ENCODE measurements around the gene OR5K2. TPM values are rescaled to one million over a fixed set of nuclear protein-coding genes. Genes with fewer than 3 reads are reported as not detected.

OR5K2 gene
- polyA plus RNA-seq, 1 of the 3 experiments (the other 2 are of a cell fraction) = not detected

GRCh38 chr3:98457543-98457942 is 39.9 kb upstream of the OR5K2 start:
- Histone ChIP-seq H3K9ac (no peak overlapping the region), H3K4me2 (no peak overlapping the region), H3K4me1 (ENCODE audit: control insufficient read depth in 1 of 2, insufficient read depth in 2 of 2, low read depth in 1 of 2, low read length in 1 of 2) (no peaks in the 10 kb centered on the region), H4K20me1 (ENCODE audit: insufficient read depth) (no peaks in the 10 kb centered on the region), H3K9me3 (no peaks in the 10 kb centered on the region), H2AFZ (ENCODE audit: low read depth) (no peak overlapping the region), H3F3A (replicated peaks; ENCODE audit: insufficient read depth) (no peaks in the 10 kb centered on the region), H3K9me2 (no peaks in the 10 kb centered on the region), H3K79me2 (ENCODE audit: insufficient read depth) (no peaks in the 10 kb centered on the region), H3K36me3 (replicated peaks in 1 of 2; ENCODE audit: control insufficient read depth in 1 of 2, insufficient read depth in 2 of 2, low read length in 1 of 2) (no peaks in the 10 kb centered on the region), H3K4me3 (ENCODE audit: low read depth in 2 of 2, low read length in 1 of 2) (no peak overlapping the region), H3K27me3 (ENCODE audit: insufficient read depth) (0 out of 2 replicates have a peak, but pooled peaks cover 8% of the 10 kb centered on the region), H3K27ac (ENCODE audit: low read depth in 2 of 2, low read length in 1 of 2) (no peak overlapping the region)
- TF ChIP-seq USF2 (IDR thresholded peaks at IDR 0.05; ENCODE audit: borderline replicate concordance, low read depth, low read length) (no peak), CHD2 (IDR thresholded peaks at IDR 0.05; ENCODE audit: low read length, partially characterized antibody) (no peak), USF1 (IDR thresholded peaks at IDR 0.05; ENCODE audit: borderline replicate concordance, low read depth) (no peak), SIN3A (IDR thresholded peaks at IDR 0.05; ENCODE audit: borderline replicate concordance, low read depth, low read length) (no peak), YY1 (IDR thresholded peaks at IDR 0.05; ENCODE audit: low read depth) (no peak), EP300 (IDR thresholded peaks at IDR 0.05; ENCODE audit: borderline replicate concordance in 1 of 2, low read depth in 1 of 2, low read length in 1 of 2) (no peak), CTCF (IDR thresholded peaks at IDR 0.05) (no peak), TAF1 (IDR thresholded peaks at IDR 0.05; ENCODE audit: borderline replicate concordance, low read depth, low read length) (no peak)
- no peak for DNase-seq
- 19% methylated on average over 2 of the region's 2 CpGs for WGBS (ENCODE audit: low lambda C conversion rate)
- ChIA-PET CTCF (no interaction called here), POLR2A (no interaction called here)

GRCh38 chr3:98460220-98460619 is 37.3 kb upstream of the OR5K2 start:
- H3K36me3 ChIP-seq (replicated peaks in 1 of 2; ENCODE audit: control insufficient read depth in 1 of 2, insufficient read depth in 2 of 2, low read length in 1 of 2) = no peaks in the 10 kb centered on the region
- H3K79me2 ChIP-seq (ENCODE audit: insufficient read depth) = no peaks in the 10 kb centered on the region
- H3K9ac ChIP-seq = no peak overlapping the region
- CTCF ChIA-PET = no interaction called here
- DNase-seq = no peak
- no peaks in the 10 kb centered on the region for H3F3A ChIP-seq (replicated peaks; ENCODE audit: insufficient read depth)
- no peak overlapping the region for H3K4me2 ChIP-seq
- no peaks in the 10 kb centered on the region for H3K9me2 ChIP-seq
- H4K20me1 ChIP-seq (ENCODE audit: insufficient read depth) = no peaks in the 10 kb centered on the region
- H3K4me1 ChIP-seq (ENCODE audit: control insufficient read depth in 1 of 2, insufficient read depth in 2 of 2, low read depth in 1 of 2, low read length in 1 of 2) = no peaks in the 10 kb centered on the region
- POLR2A ChIA-PET = no interaction called here
- no peak overlapping the region for H2AFZ ChIP-seq (ENCODE audit: low read depth)
- 0 out of 2 replicates have a peak, but pooled peaks cover 8% of the 10 kb centered on the region for H3K27me3 ChIP-seq (ENCODE audit: insufficient read depth)
- H3K27ac ChIP-seq (ENCODE audit: low read depth in 2 of 2, low read length in 1 of 2) = no peak overlapping the region
- TF ChIP-seq EP300 (IDR thresholded peaks at IDR 0.05; ENCODE audit: borderline replicate concordance in 1 of 2, low read depth in 1 of 2, low read length in 1 of 2) = no peak
- no peak for TF ChIP-seq REST (IDR thresholded peaks at IDR 0.05; ENCODE audit: low read depth, low read length)
- TF ChIP-seq USF2 (IDR thresholded peaks at IDR 0.05; ENCODE audit: borderline replicate concordance, low read depth, low read length) = no peak
- TF ChIP-seq TCF12 (IDR thresholded peaks at IDR 0.05) = no peak
- no peak for TF ChIP-seq NFIC (IDR thresholded peaks at IDR 0.05; ENCODE audit: borderline replicate concordance)
- no peak for TF ChIP-seq GATA2 (CRISPR knock-in tag; IDR thresholded peaks at IDR 0.05)
- no peak for TF ChIP-seq USF1 (IDR thresholded peaks at IDR 0.05; ENCODE audit: borderline replicate concordance, low read depth)
- TF ChIP-seq TEAD4 (IDR thresholded peaks at IDR 0.05; ENCODE audit: borderline replicate concordance, insufficient read depth) = no peak
- TF ChIP-seq FOXM1 (IDR thresholded peaks at IDR 0.05; ENCODE audit: low read depth) = no peak
- TF ChIP-seq GABPA (IDR thresholded peaks at IDR 0.05; ENCODE audit: low read depth) = no peak
- H3K4me3 ChIP-seq (ENCODE audit: low read depth in 2 of 2, low read length in 1 of 2) = no peak overlapping the region
- H3K9me3 ChIP-seq = no peaks in the 10 kb centered on the region

All from SK-N-SH (cell line).